H1 (cell line): ENCODE results near the gene NEDD4. TPM values are rescaled to one million over a fixed set of nuclear protein-coding genes. Genes with fewer than 3 reads are reported as not detected.

Experiments
- CTCF ChIA-PET: fragments of 300-600 bp; sonication (Branson Sonifier 250); formaldehyde crosslinking; loops from one replicate; lab custom pipeline; 2021; ENCODE audit not compliant: partially characterized antibody; lab: Charles Lee
- POLR2A ChIA-PET: fragments of 300-600 bp; sonication (Branson Sonifier 250); formaldehyde crosslinking; loops from one replicate; lab custom pipeline; 2021; ENCODE audit warnings: inconsistent platforms; ENCODE audit not compliant: partially characterized antibody; lab: Charles Lee
- DNase-seq, 2 experiments: peaks; one replicate each; pipeline versions ENCODE4 v3.0.0 to v3.0.0-alpha.2; 2010 to 2022; ENCODE audit warnings: low spot score in 2 of 2, low read depth in 1 of 2, mixed read lengths in 1 of 2
- FAIRE-seq: peaks from 2 replicates; lab custom pipeline; 2011; peaks lifted over from hg19 to GRCh38; lab: Jason Lieb, UNC
- H2AFZ ChIP-seq: 2 replicates; pipeline ENCODE4 v1.8.1; 2012; ENCODE audit warnings: low read length, inconsistent platforms
- H2AK5ac ChIP-seq: 2 replicates; pipeline ENCODE4 v1.6.1; 2013; ENCODE audit warnings: low read depth, low read length
- H2BK120ac ChIP-seq: replicated peaks from 2 replicates; pipeline ENCODE3; 2013; ENCODE audit warnings: low read depth, low read length, inconsistent platforms
- H2BK12ac ChIP-seq: 2 replicates; pipeline ENCODE4 v1.6.1; 2013; ENCODE audit warnings: low read depth, low read length
- H2BK15ac ChIP-seq: 2 replicates; pipeline ENCODE4 v1.6.1; 2013; ENCODE audit warnings: low read length
- H2BK20ac ChIP-seq: 2 replicates; pipeline ENCODE4 v1.6.1; 2013; ENCODE audit warnings: low read length
- H2BK5ac ChIP-seq: 2 replicates; pipeline ENCODE4 v1.6.1; 2013; ENCODE audit warnings: low read depth, low read length
- H3K14ac ChIP-seq: 2 replicates; pipeline ENCODE4 v1.6.1; 2013; ENCODE audit warnings: inconsistent platforms; ENCODE audit not compliant: insufficient read length
- H3K18ac ChIP-seq: 2 replicates; pipeline ENCODE4 v1.6.1; 2013; ENCODE audit warnings: low read length; ENCODE audit errors: extremely low read depth
- H3K23ac ChIP-seq: 2 replicates; pipeline ENCODE4 v1.6.1; 2013; ENCODE audit warnings: inconsistent platforms; ENCODE audit not compliant: insufficient read length
- H3K23me2 ChIP-seq: 2 replicates; pipeline ENCODE4 v1.6.1; 2013; ENCODE audit warnings: low read depth, low read length
- H3K27ac ChIP-seq: 2 replicates; pipeline ENCODE4 v1.6.1; 2011; ENCODE audit warnings: low read depth, low read length, inconsistent platforms
- H3K27me3 ChIP-seq, 4 experiments: replicated peaks in 1 of 4; 1 replicate in 1 of 4; 2 replicates in 3 of 4; pipeline versions ENCODE4 v1.6.1 to v1.8.1; 2011 to 2013; ENCODE audit warnings: low read length in 3 of 4, mild to moderate bottlenecking in 3 of 4, inconsistent platforms in 2 of 4, mixed read lengths in 2 of 4, moderate library complexity in 1 of 4; ENCODE audit not compliant: control insufficient read depth in 3 of 4, insufficient read depth in 3 of 4; ENCODE audit errors: extremely low read depth in 1 of 4
- H3K36me3 ChIP-seq, 4 experiments: 2 replicates each; pipeline versions ENCODE4 v1.6.1 to v1.8.1; 2011 to 2013; ENCODE audit warnings: mild to moderate bottlenecking in 4 of 4, low read length in 3 of 4, moderate library complexity in 2 of 4, control low read depth in 1 of 4, inconsistent platforms in 1 of 4; ENCODE audit not compliant: insufficient read depth in 4 of 4, control insufficient read depth in 2 of 4
- H3K4ac ChIP-seq: replicated peaks from 2 replicates; pipeline ENCODE3; 2013; ENCODE audit warnings: low read length, low read depth, mixed read lengths, inconsistent platforms; ENCODE audit not compliant: insufficient read length
- H3K4me1 ChIP-seq, 4 experiments: replicated peaks in 1 of 4; 1 replicate in 1 of 4; 2 replicates in 3 of 4; pipeline versions ENCODE4 v1.6.1 to v1.8.1; 2011 to 2013; ENCODE audit warnings: low read length in 3 of 4, inconsistent platforms in 2 of 4, mixed read lengths in 1 of 4; ENCODE audit not compliant: insufficient read depth in 4 of 4, control insufficient read depth in 3 of 4
- H3K4me2 ChIP-seq, 2 experiments: 2 replicates each; pipeline versions ENCODE4 v1.6.1 to v1.8.1; 2011 to 2013; ENCODE audit warnings: low read depth in 2 of 2, low read length in 2 of 2, control low read depth in 1 of 2, inconsistent platforms in 1 of 2, mild to moderate bottlenecking in 1 of 2; ENCODE audit not compliant: insufficient read depth in 1 of 2
- H3K4me3 ChIP-seq, 4 experiments: fragments of 200-600, 300-600 bp in 1 of 4; sonication (generic), shearing (Covaris generic), sonication (Bioruptor Twin) in 1 of 4; 2 replicates each; pipeline versions ENCODE4 v1.5.1 to v1.8.1; 2011 to 2016; ENCODE audit warnings: low read length in 4 of 4, low read depth in 3 of 4, control low read depth in 2 of 4, inconsistent platforms in 2 of 4, mild to moderate bottlenecking in 2 of 4, mixed read lengths in 1 of 4, moderate library complexity in 1 of 4; ENCODE audit not compliant: insufficient read depth in 2 of 4; ENCODE audit errors: extremely low read depth in 1 of 4
- H3K56ac ChIP-seq: replicated peaks from 2 replicates; pipeline ENCODE3; 2013; ENCODE audit warnings: low read depth, mild to moderate bottlenecking, mixed read lengths, low read length, inconsistent platforms; ENCODE audit not compliant: insufficient read length
- H3K79me1 ChIP-seq: 2 replicates; pipeline ENCODE4 v1.6.1; 2013; ENCODE audit warnings: low read depth, low read length, control low read depth
- H3K79me2 ChIP-seq, 2 experiments: 2 replicates each; pipeline versions ENCODE4 v1.6.1 to v1.8.1; 2012 to 2013; ENCODE audit warnings: low read length in 2 of 2, mild to moderate bottlenecking in 2 of 2, inconsistent platforms in 1 of 2; ENCODE audit not compliant: insufficient read depth in 2 of 2, control insufficient read depth in 1 of 2
- H3K9ac ChIP-seq, 4 experiments: replicated peaks in 1 of 4; 1 replicate in 1 of 4; 2 replicates in 3 of 4; pipeline versions ENCODE4 v1.6.1 to v1.8.1; 2011 to 2013; ENCODE audit warnings: low read depth in 3 of 4, low read length in 3 of 4, control low read depth in 2 of 4, mild to moderate bottlenecking in 2 of 4, moderate library complexity in 2 of 4, inconsistent platforms in 1 of 4; ENCODE audit errors: extremely low read depth in 1 of 4
- H3K9me3 ChIP-seq, 2 experiments: 2 replicates each; pipeline versions ENCODE4 v1.6.1 to v1.8.1; 2012 to 2013; ENCODE audit warnings: mild to moderate bottlenecking in 2 of 2, moderate library complexity in 2 of 2, control low read depth in 1 of 2, inconsistent platforms in 1 of 2, low read depth in 1 of 2, low read length in 1 of 2, mixed read lengths in 1 of 2; ENCODE audit not compliant: insufficient read depth in 2 of 2
- H4K20me1 ChIP-seq, 2 experiments: replicated peaks in 1 of 2; 2 replicates each; pipeline versions ENCODE3 to v1.8.1; 2011 to 2013; ENCODE audit warnings: inconsistent platforms in 2 of 2, low read length in 2 of 2, mild to moderate bottlenecking in 1 of 2; ENCODE audit not compliant: insufficient read depth in 2 of 2, control insufficient read depth in 1 of 2
- H4K5ac ChIP-seq: 2 replicates; pipeline ENCODE4 v1.6.1; 2013; ENCODE audit warnings: low read length, low read depth, mixed read lengths, inconsistent platforms; ENCODE audit not compliant: insufficient read length
- H4K8ac ChIP-seq: 2 replicates; pipeline ENCODE4 v1.8.0; 2013; ENCODE audit warnings: mild to moderate bottlenecking, moderate library complexity, low read length, inconsistent platforms; ENCODE audit not compliant: insufficient read depth; ENCODE audit errors: extremely low read depth
- H4K91ac ChIP-seq: replicated peaks from 2 replicates; pipeline ENCODE3; 2013; ENCODE audit warnings: low read length, mixed read lengths, inconsistent platforms; ENCODE audit not compliant: insufficient read length
- JUN ChIP-seq: IDR thresholded peaks from 2 replicates; pipeline ENCODE4 v1.6.1; 2011; ENCODE audit warnings: low read depth, mild to moderate bottlenecking, improper control_type of control experiment, low read length
- JUND ChIP-seq: IDR thresholded peaks from 2 replicates; pipeline ENCODE4 v1.6.1; 2011; ENCODE audit warnings: mild to moderate bottlenecking, improper control_type of control experiment, low read length
- PHF8 ChIP-seq: fragments of 200-600 bp; sonication (generic); conservative IDR thresholded peaks from 2 replicates; pipeline ENCODE4 v1.7.1; 2012; ENCODE audit warnings: low read depth, mild to moderate bottlenecking, inconsistent platforms, low read length, moderate library complexity
- POLR2AphosphoS5 ChIP-seq: IDR thresholded peaks from 2 replicates; pipeline ENCODE4 v1.6.1; 2011; ENCODE audit warnings: low read depth, low read length
- RAD21 ChIP-seq, 2 experiments: IDR thresholded peaks in 1 of 2; conservative IDR thresholded peaks in 1 of 2; 2 replicates each; pipeline ENCODE4 v1.6.1; 2011; ENCODE audit warnings: low read depth in 2 of 2, low read length in 2 of 2, improper control_type of control experiment in 1 of 2, inconsistent platforms in 1 of 2, mild to moderate bottlenecking in 1 of 2, moderate library complexity in 1 of 2
- RBBP5 ChIP-seq: IDR thresholded peaks from 2 replicates; pipeline ENCODE4 v1.7.1; 2012; ENCODE audit warnings: low read depth, mild to moderate bottlenecking, inconsistent platforms, low read length, moderate library complexity, borderline replicate concordance
- RXRA ChIP-seq: IDR thresholded peaks from 2 replicates; pipeline ENCODE4 v1.6.1; 2011; ENCODE audit warnings: low read depth, mild to moderate bottlenecking, low read length, moderate library complexity; ENCODE audit not compliant: insufficient read depth
- SAP30 ChIP-seq: fragments of 300-600 bp; sonication (generic); IDR thresholded peaks from 2 replicates; pipeline ENCODE4 v1.7.1; 2012; ENCODE audit warnings: low read length, moderate library complexity, mild to moderate bottlenecking, inconsistent platforms; ENCODE audit not compliant: insufficient read depth, insufficient replicate concordance
- SP1 ChIP-seq: IDR thresholded peaks from 2 replicates; pipeline ENCODE4 v1.6.1; 2011; ENCODE audit warnings: low read depth, low read length
- SRF ChIP-seq: IDR thresholded peaks from 2 replicates; pipeline ENCODE4 v1.6.1; 2011; ENCODE audit warnings: mild to moderate bottlenecking, low read depth, low read length, moderate library complexity
- TAF1 ChIP-seq: IDR thresholded peaks from 2 replicates; pipeline ENCODE4 v1.6.1; 2011; ENCODE audit warnings: mild to moderate bottlenecking, low read depth, low read length
- TCF12 ChIP-seq: IDR thresholded peaks from 2 replicates; pipeline ENCODE4 v1.6.1; 2011; ENCODE audit warnings: low read depth, mild to moderate bottlenecking, low read length
- WGBS, 2 experiments: shearing (Covaris generic) in 1 of 2; methylation state at CpG; one replicate each; pipeline versions ENCODE4 v1.1.6 to v1.1.7; 2013 to 2015; ENCODE audit warnings: low lambda C conversion rate in 2 of 2, mixed read lengths in 2 of 2, inconsistent platforms in 1 of 2, low coverage in 1 of 2, missing lambda C conversion rate in 1 of 2; ENCODE audit not compliant: insufficient replicate concordance in 2 of 2, insufficient coverage in 1 of 2, insufficient read length in 1 of 2; ENCODE audit errors: extremely low coverage in 1 of 2, missing lambda C conversion rate in 1 of 2; 5-methylcytosine and 5-hydroxymethylcytosine counted together
- polyA plus RNA-seq, 7 experiments: library from polyadenylated mRNA; depleted of rRNA in 3 of 7; stranded (reverse) in 5 of 7; unstranded in 2 of 7; fragments of >200 nt in 5 of 7; fragments of 200-250 nt in 2 of 7; gene quantifications; 1 replicate in 5 of 7; 2 replicates in 1 of 7; 4 replicates in 1 of 7; pipeline versions ENCODE4 v1.2.1 to v1.2.3, GENCODE V29; 2011 to 2013; ENCODE audit warnings: missing spikeins in 2 of 7, mixed read lengths in 2 of 7
- total RNA-seq: library from RNA; stranded (reverse); fragmentation: NEBNext Ultra II Directional; extraction: Animal tissue kit (Norgen Biotek cat#: 25700); gene quantifications from 2 replicates; pipeline ENCODE4 v1.2.1, GENCODE V29; 2021
- TF ChIP-seq, protein P1 (sequence below): IDR thresholded peaks from 2 replicates; pipeline ENCODE4 v1.6.1; 2012; ENCODE audit warnings: low read length, inconsistent platforms

NEDD4 gene
- total and polyA plus RNA-seq, 2 of the 8 experiments (the other 6 are each of a cell fraction or from before 2014, with no cell fraction given) = 0.95 to 3.9 TPM

DNA sequence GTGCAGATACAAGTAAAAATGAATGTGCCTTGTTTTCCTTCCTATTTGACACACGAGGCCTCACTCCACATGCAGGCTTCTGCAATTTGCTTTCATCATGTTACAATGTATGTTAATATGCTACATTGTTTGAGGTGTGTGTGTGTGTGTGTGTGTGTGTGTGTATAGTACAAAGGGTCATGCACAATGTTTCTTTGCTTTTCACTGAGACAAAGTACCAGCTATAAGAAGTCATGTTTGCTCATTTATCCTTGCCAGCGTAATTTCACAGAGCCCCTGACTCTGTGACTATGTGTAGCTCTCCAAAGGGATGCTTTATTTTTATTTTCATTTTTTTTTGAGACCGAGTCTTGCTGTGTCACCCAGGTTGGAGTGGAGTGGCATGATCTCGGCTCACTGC is 38.0 kb upstream of the NEDD4 start:
- Histone ChIP-seq H3K79me1 (no peaks in the 10 kb centered on the region), H3K23me2 (no peaks in the 10 kb centered on the region; the same call in 1 of the 2 replicates), H3K56ac (no peak overlapping the region), H3K9me3 (no peaks in the 10 kb centered on the region), H3K79me2 (no peaks in the 10 kb centered on the region), H2AK5ac (no peak overlapping the region), H3K4me2 (no peak overlapping the region), H3K4ac (no peak overlapping the region), H3K36me3 (no peaks in the 10 kb centered on the region), H3K4me1 (no peaks in the 10 kb centered on the region), H3K9ac (no peak overlapping the region), H4K5ac (no peak overlapping the region), H4K91ac (no peak overlapping the region), H4K8ac (no peak overlapping the region), H3K18ac (no peak overlapping the region), H2BK15ac (no peak overlapping the region), H2BK12ac (no peak overlapping the region), H3K23ac (no peak overlapping the region), H2BK5ac (no peak overlapping the region), H2BK120ac (no peak overlapping the region), H3K27me3 (no peaks in the 10 kb centered on the region), H3K14ac (no peak overlapping the region), H3K27ac (no peak overlapping the region), H2AFZ (no peak overlapping the region), H3K4me3 (no peak overlapping the region), H4K20me1 (no peaks in the 10 kb centered on the region), H2BK20ac (no peak overlapping the region)
- WGBS, 2 experiments = 83% methylated on average over 4 of the region's 4 CpGs; no CpG with 5 or more reads in 1 of the 2 experiments
- FAIRE-seq (no peak), DNase-seq (no peak)
- ChIA-PET POLR2A (no interaction called here), CTCF (interaction anchor here (1.0 to 1.8 kb wide), 2 partner anchors 13 to 20 kb away, joined by 3 to 4 read pairs; no protein-coding TSS in a partner anchor)
- TF ChIP-seq TCF12 (no peak), POLR2AphosphoS5 (no peak), TAF1 (no peak), SAP30 (no peak), SP1 (no peak), JUN (no peak), RBBP5 (no peak), RAD21 (IDR thresholded peaks at IDR 0.05 in 1 of 2, conservative IDR thresholded peaks at IDR 0.05 in 1 of 2; ENCODE audit: low read depth in 2 of 2, low read length in 2 of 2) (no peak), SRF (no peak), PHF8 (no peak), JUND (no peak), RXRA (no peak)
- TF ChIP-seq, protein P1, sequence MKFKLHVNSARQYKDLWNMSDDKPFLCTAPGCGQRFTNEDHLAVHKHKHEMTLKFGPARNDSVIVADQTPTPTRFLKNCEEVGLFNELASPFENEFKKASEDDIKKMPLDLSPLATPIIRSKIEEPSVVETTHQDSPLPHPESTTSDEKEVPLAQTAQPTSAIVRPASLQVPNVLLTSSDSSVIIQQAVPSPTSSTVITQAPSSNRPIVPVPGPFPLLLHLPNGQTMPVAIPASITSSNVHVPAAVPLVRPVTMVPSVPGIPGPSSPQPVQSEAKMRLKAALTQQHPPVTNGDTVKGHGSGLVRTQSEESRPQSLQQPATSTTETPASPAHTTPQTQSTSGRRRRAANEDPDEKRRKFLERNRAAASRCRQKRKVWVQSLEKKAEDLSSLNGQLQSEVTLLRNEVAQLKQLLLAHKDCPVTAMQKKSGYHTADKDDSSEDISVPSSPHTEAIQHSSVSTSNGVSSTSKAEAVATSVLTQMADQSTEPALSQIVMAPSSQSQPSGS = no peak
